ENCODE results near the gene CHRM1.

DNA sequence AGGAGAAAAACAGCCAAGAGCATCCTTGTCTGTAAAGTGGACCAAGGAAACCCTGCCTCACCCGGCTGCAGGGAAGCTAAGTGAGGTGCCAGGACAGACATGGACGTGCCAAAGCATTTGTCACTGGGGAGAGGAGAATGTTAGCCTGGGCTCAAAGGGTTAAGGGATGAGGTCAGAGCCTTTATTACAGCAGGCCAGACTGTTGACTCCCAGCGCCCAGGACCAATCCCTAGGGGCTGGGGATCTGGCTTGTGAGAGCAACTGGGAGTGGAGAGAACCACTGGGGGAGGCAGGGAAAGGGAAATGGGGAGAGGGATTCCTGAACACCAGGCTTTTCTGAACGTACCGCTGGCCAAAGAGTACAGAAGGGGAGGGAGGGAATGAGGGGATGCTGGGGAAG is 2.6 kb downstream of the CHRM1 start:
- TF ChIP-seq, protein P1, sequence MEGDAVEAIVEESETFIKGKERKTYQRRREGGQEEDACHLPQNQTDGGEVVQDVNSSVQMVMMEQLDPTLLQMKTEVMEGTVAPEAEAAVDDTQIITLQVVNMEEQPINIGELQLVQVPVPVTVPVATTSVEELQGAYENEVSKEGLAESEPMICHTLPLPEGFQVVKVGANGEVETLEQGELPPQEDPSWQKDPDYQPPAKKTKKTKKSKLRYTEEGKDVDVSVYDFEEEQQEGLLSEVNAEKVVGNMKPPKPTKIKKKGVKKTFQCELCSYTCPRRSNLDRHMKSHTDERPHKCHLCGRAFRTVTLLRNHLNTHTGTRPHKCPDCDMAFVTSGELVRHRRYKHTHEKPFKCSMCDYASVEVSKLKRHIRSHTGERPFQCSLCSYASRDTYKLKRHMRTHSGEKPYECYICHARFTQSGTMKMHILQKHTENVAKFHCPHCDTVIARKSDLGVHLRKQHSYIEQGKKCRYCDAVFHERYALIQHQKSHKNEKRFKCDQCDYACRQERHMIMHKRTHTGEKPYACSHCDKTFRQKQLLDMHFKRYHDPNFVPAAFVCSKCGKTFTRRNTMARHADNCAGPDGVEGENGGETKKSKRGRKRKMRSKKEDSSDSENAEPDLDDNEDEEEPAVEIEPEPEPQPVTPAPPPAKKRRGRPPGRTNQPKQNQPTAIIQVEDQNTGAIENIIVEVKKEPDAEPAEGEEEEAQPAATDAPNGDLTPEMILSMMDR (IDR thresholded peaks at IDR 0.05), result no peak
- TF ChIP-seq EP300 (IDR thresholded peaks at IDR 0.05; ENCODE audit: low read depth), result no peak
- no peak for TF ChIP-seq POLR2A (IDR thresholded peaks at IDR 0.05)
